ENCODE measurements around the gene SRRM2.

Gene SRRM2

GRCh38 chr16:2761886-2762583, 9.6 kb downstream of the SRRM2 start:
- Histone ChIP-seq H3K27ac (ENCODE audit: low read depth, low read length) (no peak overlapping the region), H3K9me3 (ENCODE audit: control insufficient read depth in 1 of 2, low read length in 2 of 2) (no peaks in the 10 kb centered on the region), H3K4me3 (ENCODE audit: low read depth in 1 of 2, low read length in 2 of 2) (no peak overlapping the region), H3K27me3 (ENCODE audit: control insufficient read depth in 1 of 2, insufficient read depth in 2 of 2, low read length in 2 of 2) (no peaks in the 10 kb centered on the region), H3K9ac (ENCODE audit: low read depth in 1 of 2, low read length in 2 of 2) (no peak overlapping the region), H3K36me3 (ENCODE audit: control insufficient read depth in 1 of 2, insufficient read depth in 2 of 2, low read length in 2 of 2) (peaks cover 92 to 100% of the 10 kb centered on the region in 2 donors), H3K4me1 (ENCODE audit: control insufficient read depth in 1 of 2, insufficient read depth in 2 of 2, low read length in 2 of 2) (peaks cover 0 to 9% of the 10 kb centered on the region in 2 donors)

- H3K4me3 ChIP-seq (ENCODE audit: low read depth in 1 of 2, low read length in 2 of 2) = no peak overlapping the region
- peaks cover 94 to 100% of the 10 kb centered on the region in 2 donors for H3K36me3 ChIP-seq (ENCODE audit: control insufficient read depth in 1 of 2, insufficient read depth in 2 of 2, low read length in 2 of 2)
- H3K27me3 ChIP-seq (ENCODE audit: control insufficient read depth in 1 of 2, insufficient read depth in 2 of 2, low read length in 2 of 2) = no peaks in the 10 kb centered on the region
- peaks cover 0 to 4% of the 10 kb centered on the region in 2 donors for H3K4me1 ChIP-seq (ENCODE audit: control insufficient read depth in 1 of 2, insufficient read depth in 2 of 2, low read length in 2 of 2)
- no peak overlapping the region for H3K9ac ChIP-seq (ENCODE audit: low read depth in 1 of 2, low read length in 2 of 2)
- H3K27ac ChIP-seq (ENCODE audit: low read depth, low read length) = no peak overlapping the region
- H3K9me3 ChIP-seq (ENCODE audit: control insufficient read depth in 1 of 2, low read length in 2 of 2) = no peaks in the 10 kb centered on the region
These were observed 10.3 kb downstream of the SRRM2 start for GRCh38 chr16:2762711-2763110.

GRCh38 chr16:2763173-2763572, 10.7 kb downstream of the SRRM2 start:
- no peaks in the 10 kb centered on the region for H3K9me3 ChIP-seq (ENCODE audit: control insufficient read depth in 1 of 2, low read length in 2 of 2)
- no peaks in the 10 kb centered on the region for H3K27me3 ChIP-seq (ENCODE audit: control insufficient read depth in 1 of 2, insufficient read depth in 2 of 2, low read length in 2 of 2)
- H3K27ac ChIP-seq (ENCODE audit: low read depth, low read length) = no peak overlapping the region
- peaks cover 0 to 4% of the 10 kb centered on the region in 2 donors for H3K4me1 ChIP-seq (ENCODE audit: control insufficient read depth in 1 of 2, insufficient read depth in 2 of 2, low read length in 2 of 2)
- no peak overlapping the region for H3K4me3 ChIP-seq (ENCODE audit: low read depth in 1 of 2, low read length in 2 of 2)
- no peak overlapping the region for H3K9ac ChIP-seq (ENCODE audit: low read depth in 1 of 2, low read length in 2 of 2)
- peaks cover 94 to 100% of the 10 kb centered on the region in 2 donors for H3K36me3 ChIP-seq (ENCODE audit: control insufficient read depth in 1 of 2, insufficient read depth in 2 of 2, low read length in 2 of 2)

- Histone ChIP-seq H3K9ac (ENCODE audit: low read depth in 1 of 2, low read length in 2 of 2) (no peak overlapping the region), H3K4me3 (ENCODE audit: low read depth in 1 of 2, low read length in 2 of 2) (no peak overlapping the region), H3K36me3 (ENCODE audit: control insufficient read depth in 1 of 2, insufficient read depth in 2 of 2, low read length in 2 of 2) (peaks cover 93 to 100% of the 10 kb centered on the region in 2 donors), H3K27me3 (ENCODE audit: control insufficient read depth in 1 of 2, insufficient read depth in 2 of 2, low read length in 2 of 2) (no peaks in the 10 kb centered on the region), H3K4me1 (ENCODE audit: control insufficient read depth in 1 of 2, insufficient read depth in 2 of 2, low read length in 2 of 2) (peaks cover 8 to 16% of the 10 kb centered on the region in 2 donors), H3K27ac (ENCODE audit: low read depth, low read length) (no peak overlapping the region), H3K9me3 (ENCODE audit: control insufficient read depth in 1 of 2, low read length in 2 of 2) (no peaks in the 10 kb centered on the region)
These were observed 12.3 kb downstream of the SRRM2 start for GRCh38 chr16:2764718-2765117.

- no peaks in the 10 kb centered on the region for H3K9me3 ChIP-seq (ENCODE audit: control insufficient read depth in 1 of 2, low read length in 2 of 2)
- H3K9ac ChIP-seq (ENCODE audit: low read depth in 1 of 2, low read length in 2 of 2) = no peak overlapping the region
- H3K4me1 ChIP-seq (ENCODE audit: control insufficient read depth in 1 of 2, insufficient read depth in 2 of 2, low read length in 2 of 2) = peaks cover 8 to 20% of the 10 kb centered on the region in 2 donors
- peaks cover 94 to 100% of the 10 kb centered on the region in 2 donors for H3K36me3 ChIP-seq (ENCODE audit: control insufficient read depth in 1 of 2, insufficient read depth in 2 of 2, low read length in 2 of 2)
- no peaks in the 10 kb centered on the region for H3K27me3 ChIP-seq (ENCODE audit: control insufficient read depth in 1 of 2, insufficient read depth in 2 of 2, low read length in 2 of 2)
- H3K27ac ChIP-seq (ENCODE audit: low read depth, low read length) = no peak overlapping the region
- H3K4me3 ChIP-seq (ENCODE audit: low read depth in 1 of 2, low read length in 2 of 2) = no peak overlapping the region
These were observed 13.3 kb downstream of the SRRM2 start for GRCh38 chr16:2765462-2766404.

- H3K36me3 ChIP-seq (ENCODE audit: control insufficient read depth in 1 of 2, insufficient read depth in 2 of 2, low read length in 2 of 2) = peaks cover 93 to 100% of the 10 kb centered on the region in 2 donors
- H3K27me3 ChIP-seq (ENCODE audit: control insufficient read depth in 1 of 2, insufficient read depth in 2 of 2, low read length in 2 of 2) = no peaks in the 10 kb centered on the region
- no peak overlapping the region for H3K4me3 ChIP-seq (ENCODE audit: low read depth in 1 of 2, low read length in 2 of 2)
- no peak overlapping the region for H3K9ac ChIP-seq (ENCODE audit: low read depth in 1 of 2, low read length in 2 of 2)
- peaks cover 8 to 20% of the 10 kb centered on the region in 2 donors for H3K4me1 ChIP-seq (ENCODE audit: control insufficient read depth in 1 of 2, insufficient read depth in 2 of 2, low read length in 2 of 2)
- H3K27ac ChIP-seq (ENCODE audit: low read depth, low read length) = no peak overlapping the region
- no peaks in the 10 kb centered on the region for H3K9me3 ChIP-seq (ENCODE audit: control insufficient read depth in 1 of 2, low read length in 2 of 2)
These were observed 14.1 kb downstream of the SRRM2 start for GRCh38 chr16:2766430-2767139.

GRCh38 chr16:2767140-2767731, 14.8 kb downstream of the SRRM2 start:
- Histone ChIP-seq H3K4me3 (ENCODE audit: low read depth in 1 of 2, low read length in 2 of 2) (no peak overlapping the region), H3K27ac (ENCODE audit: low read depth, low read length) (no peak overlapping the region), H3K27me3 (ENCODE audit: control insufficient read depth in 1 of 2, insufficient read depth in 2 of 2, low read length in 2 of 2) (no peaks in the 10 kb centered on the region), H3K36me3 (ENCODE audit: control insufficient read depth in 1 of 2, insufficient read depth in 2 of 2, low read length in 2 of 2) (peaks cover 91 to 100% of the 10 kb centered on the region in 2 donors), H3K9ac (ENCODE audit: low read depth in 1 of 2, low read length in 2 of 2) (no peak overlapping the region), H3K4me1 (ENCODE audit: control insufficient read depth in 1 of 2, insufficient read depth in 2 of 2, low read length in 2 of 2) (peaks cover 8 to 20% of the 10 kb centered on the region in 2 donors), H3K9me3 (ENCODE audit: control insufficient read depth in 1 of 2, low read length in 2 of 2) (no peaks in the 10 kb centered on the region)

- Histone ChIP-seq H3K27ac (ENCODE audit: low read depth, low read length) (no peak overlapping the region), H3K9me3 (ENCODE audit: control insufficient read depth in 1 of 2, low read length in 2 of 2) (no peaks in the 10 kb centered on the region)
These were observed 15.5 kb downstream of the SRRM2 start for GRCh38 chr16:2767891-2768290.

GRCh38 chr16:2768403-2769089, 16.1 kb downstream of the SRRM2 start:
- no peak overlapping the region for H3K9ac ChIP-seq (ENCODE audit: low read depth in 1 of 2, low read length in 2 of 2)

More at GRCh38 chr16:2767891-2768290, 15.5 kb downstream of the SRRM2 start:
- H3K4me3 ChIP-seq (ENCODE audit: low read depth in 1 of 2, low read length in 2 of 2) = no peak overlapping the region
- no peak overlapping the region for H3K9ac ChIP-seq (ENCODE audit: low read depth in 1 of 2, low read length in 2 of 2)
- H3K27me3 ChIP-seq (ENCODE audit: control insufficient read depth in 1 of 2, insufficient read depth in 2 of 2, low read length in 2 of 2) = no peaks in the 10 kb centered on the region
- peaks cover 87 to 98% of the 10 kb centered on the region in 2 donors for H3K36me3 ChIP-seq (ENCODE audit: control insufficient read depth in 1 of 2, insufficient read depth in 2 of 2, low read length in 2 of 2)
- peaks cover 8 to 20% of the 10 kb centered on the region in 2 donors for H3K4me1 ChIP-seq (ENCODE audit: control insufficient read depth in 1 of 2, insufficient read depth in 2 of 2, low read length in 2 of 2)

More at GRCh38 chr16:2768403-2769089, 16.1 kb downstream of the SRRM2 start:
- H3K4me3 ChIP-seq (ENCODE audit: low read depth in 1 of 2, low read length in 2 of 2) = no peak overlapping the region
- H3K36me3 ChIP-seq (ENCODE audit: control insufficient read depth in 1 of 2, insufficient read depth in 2 of 2, low read length in 2 of 2) = peaks cover 86 to 98% of the 10 kb centered on the region in 2 donors
- no peaks in the 10 kb centered on the region for H3K27me3 ChIP-seq (ENCODE audit: control insufficient read depth in 1 of 2, insufficient read depth in 2 of 2, low read length in 2 of 2)
- no peaks in the 10 kb centered on the region for H3K9me3 ChIP-seq (ENCODE audit: control insufficient read depth in 1 of 2, low read length in 2 of 2)
- no peak overlapping the region for H3K27ac ChIP-seq (ENCODE audit: low read depth, low read length)
- peaks cover 8 to 20% of the 10 kb centered on the region in 2 donors for H3K4me1 ChIP-seq (ENCODE audit: control insufficient read depth in 1 of 2, insufficient read depth in 2 of 2, low read length in 2 of 2)

Measured in duodenal mucosa (tissue), 2 donors.